Stimulated activated CD4-positive, alpha-beta T cell treated with anti-CD3 and anti-CD28 coated beads, Interleukin-4, amount 100 ng/mL, for 24 hours (primary cell): ENCODE measurements around the gene FSCN2.

Experiments
- DNase-seq: peaks from one replicate; pipeline ENCODE4 v3.0.0-alpha.2; 2020

Gene FSCN2

DNA sequence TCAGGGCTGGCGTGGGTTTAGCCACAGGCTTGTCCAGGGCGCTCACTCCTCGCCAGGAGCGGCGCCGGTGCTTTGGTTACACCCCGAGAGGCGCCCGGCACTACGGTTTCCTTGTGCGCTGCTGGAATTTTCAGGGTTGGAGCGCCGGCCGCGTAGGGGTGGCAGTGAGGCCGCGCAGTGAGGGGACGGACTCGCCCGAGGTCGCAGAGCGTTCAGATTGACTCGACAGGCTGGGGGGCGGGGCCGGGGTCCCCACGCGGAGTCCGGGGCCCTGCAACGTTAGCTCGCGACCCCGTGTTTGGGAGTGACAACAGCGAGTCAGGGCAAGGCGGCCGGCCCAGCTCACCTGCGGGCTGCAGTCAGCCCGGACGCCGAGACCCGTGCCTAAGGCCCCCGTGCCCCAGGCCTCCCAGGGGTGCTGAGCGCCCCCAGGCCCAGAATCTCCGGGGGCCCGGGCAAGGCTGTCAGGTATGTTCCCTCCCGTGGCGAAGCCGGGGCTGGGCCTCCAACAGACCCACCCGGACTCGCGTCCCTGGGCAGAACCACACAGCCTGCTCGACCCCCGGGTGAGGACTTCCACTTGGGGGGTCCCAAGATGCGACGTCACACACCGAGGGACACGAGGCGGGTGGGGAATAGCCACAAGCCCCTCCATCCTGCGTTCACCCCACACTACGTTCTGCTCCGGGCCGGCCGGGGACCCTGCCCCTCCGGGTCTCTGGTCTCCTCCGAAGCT, 14.3 kb upstream of the FSCN2 start:
- DNase-seq, result peak; percentile 43

DNA sequence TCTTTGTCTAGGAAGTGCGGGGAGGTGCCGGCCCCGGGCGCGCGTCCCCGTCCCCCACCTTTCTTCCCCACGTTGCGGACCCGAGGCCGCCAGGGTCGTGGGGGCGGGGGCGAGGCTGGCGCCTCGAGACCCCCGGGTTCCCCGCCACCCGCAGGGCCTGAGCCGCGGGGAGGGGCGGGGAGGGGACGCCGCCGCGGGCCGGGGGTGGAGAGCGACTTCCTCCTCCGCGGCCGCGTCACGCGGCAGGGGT, 13.8 kb upstream of the FSCN2 start:
- no peak for DNase-seq

DNA sequence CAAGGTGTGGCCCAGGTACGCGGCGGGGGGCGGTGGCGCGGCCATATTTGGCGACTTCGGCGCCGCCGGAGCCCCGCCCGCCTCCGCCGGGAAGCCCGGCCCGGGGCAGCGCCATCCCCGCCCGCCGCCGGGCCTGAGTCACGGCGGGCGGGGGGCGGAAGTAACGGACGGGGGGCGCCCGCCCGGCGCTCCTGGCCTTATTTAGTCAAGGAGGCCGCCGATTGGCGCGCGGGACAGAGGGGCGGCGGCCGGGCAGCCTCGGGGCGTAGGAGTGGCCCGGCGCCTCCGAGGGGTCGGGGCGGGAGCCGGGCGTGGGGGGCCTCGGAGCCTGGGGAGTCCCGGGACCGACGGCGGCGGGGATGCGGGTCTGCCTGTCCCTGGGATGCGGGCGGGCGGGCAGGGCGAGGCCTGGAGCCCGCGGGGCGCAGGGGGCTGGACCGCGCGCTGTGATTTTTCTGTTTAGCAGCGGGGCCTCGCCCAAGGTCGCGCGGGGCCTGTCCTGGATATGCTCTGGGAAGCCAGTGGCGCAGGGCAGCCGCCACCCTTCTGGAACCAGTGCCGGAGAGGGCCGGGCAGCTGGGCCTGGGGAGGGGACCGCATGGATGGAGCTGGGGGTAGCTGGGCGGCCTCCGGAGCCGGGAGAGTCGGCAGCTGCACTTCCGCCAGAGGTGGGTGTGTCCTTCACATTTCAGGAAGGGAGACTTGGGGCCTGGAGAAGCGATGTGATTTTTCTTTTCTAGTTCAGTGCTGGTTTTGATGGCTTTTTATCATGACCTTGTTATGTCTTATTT, 13.2 kb upstream of the FSCN2 start:
- peak; percentile 66 for DNase-seq

DNA sequence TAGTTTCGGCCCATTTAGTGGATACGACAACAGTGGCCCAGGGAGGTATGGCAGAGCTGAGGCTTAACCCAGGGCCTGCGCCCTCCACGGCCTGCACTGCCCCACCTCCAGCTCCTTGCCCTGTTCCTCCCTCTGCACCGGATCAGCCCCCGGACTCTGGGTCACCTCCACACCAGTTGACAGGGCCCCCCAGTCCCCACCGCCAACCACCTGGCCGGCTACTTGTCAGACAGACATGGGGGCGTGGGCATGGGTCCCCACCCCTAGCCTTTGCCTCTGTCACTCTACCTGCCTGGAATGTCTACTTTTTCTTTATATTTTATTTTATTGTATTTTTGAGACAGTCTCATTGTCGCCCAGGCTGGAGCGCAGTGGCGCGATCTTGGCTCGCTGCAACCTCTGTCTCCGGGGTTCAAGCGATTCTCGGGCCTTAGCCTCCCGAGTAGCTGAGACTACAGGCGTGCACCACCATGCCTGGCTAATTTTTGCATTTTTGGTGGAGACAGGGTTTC, 12.6 kb upstream of the FSCN2 start:
- no peak for DNase-seq

DNA sequence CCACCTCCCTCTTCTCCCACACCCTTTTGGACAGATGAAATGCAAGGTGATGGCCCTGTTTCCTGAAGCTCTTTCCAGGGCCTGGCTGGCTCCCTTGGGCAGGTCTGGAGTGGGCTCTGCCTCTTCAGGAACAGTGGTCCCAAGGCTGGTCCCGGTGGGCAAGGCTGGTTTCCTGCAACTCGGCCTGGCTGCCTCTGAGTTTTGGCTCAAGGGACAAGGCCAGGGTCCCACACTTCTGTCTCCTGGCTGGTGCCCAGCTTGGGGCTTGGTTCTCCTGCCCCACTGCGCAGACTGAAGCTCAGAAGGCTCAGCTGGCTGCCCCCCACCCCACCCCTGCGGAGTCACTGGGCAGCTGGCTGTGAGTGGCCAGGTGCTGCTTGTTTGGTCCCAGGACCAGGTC, 11.7 kb upstream of the FSCN2 start:
- DNase-seq, result no peak

DNA sequence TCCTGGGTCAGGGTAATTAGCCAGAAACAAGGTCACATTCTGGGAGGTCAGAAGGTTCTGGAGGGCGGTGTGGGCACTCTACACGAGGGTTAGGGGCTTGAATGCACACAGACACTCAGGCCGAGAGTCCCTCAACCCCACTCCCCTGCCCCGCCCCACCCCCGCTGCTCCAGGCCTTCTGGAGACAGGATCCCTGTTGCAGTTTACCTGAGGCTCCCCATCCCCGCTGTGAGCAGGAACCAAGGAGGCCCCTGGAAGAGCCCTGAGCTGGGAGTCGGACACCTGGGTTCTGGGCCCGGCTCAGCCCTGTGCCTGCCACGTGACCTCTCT, 11.2 kb upstream of the FSCN2 start:
- no peak for DNase-seq

DNA sequence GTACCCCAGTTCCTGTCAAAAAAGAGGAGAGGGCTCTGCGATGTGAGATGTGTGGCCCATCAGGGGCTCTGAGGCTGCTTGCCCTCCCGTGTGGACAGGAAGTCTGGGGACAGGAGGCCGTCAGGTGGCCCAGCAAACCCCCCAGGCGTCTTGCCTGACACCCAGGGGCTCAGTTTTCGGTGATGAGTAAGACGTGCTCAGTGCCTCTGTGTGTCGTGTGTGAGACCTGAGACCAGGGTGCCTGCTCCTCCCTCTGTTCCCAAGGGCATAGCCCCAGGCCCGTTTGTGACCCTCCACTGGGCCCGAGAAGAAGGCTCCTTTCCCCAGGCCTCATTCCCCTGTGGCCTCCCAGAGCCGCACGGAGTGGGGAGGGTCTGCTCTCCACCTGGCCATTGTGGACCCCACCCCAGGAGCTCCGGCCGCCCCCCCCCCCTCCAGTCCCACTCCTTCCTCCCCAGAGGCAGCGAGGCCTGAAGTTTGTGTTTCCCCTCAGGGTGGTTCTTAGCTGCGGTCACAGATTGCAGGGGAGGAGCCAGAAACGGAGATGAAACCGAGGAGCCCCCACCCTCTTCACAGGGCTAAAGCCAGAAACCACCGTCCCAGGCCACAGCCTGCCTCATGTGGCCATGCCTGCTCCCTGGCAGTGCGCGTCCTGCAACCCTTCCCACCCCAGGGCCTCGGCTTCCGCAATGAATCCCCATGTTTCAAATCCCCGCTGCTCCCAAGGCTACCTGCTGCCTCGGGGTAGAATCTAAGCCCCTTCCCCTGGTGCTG, 10.7 kb upstream of the FSCN2 start:
- no peak for DNase-seq

DNA sequence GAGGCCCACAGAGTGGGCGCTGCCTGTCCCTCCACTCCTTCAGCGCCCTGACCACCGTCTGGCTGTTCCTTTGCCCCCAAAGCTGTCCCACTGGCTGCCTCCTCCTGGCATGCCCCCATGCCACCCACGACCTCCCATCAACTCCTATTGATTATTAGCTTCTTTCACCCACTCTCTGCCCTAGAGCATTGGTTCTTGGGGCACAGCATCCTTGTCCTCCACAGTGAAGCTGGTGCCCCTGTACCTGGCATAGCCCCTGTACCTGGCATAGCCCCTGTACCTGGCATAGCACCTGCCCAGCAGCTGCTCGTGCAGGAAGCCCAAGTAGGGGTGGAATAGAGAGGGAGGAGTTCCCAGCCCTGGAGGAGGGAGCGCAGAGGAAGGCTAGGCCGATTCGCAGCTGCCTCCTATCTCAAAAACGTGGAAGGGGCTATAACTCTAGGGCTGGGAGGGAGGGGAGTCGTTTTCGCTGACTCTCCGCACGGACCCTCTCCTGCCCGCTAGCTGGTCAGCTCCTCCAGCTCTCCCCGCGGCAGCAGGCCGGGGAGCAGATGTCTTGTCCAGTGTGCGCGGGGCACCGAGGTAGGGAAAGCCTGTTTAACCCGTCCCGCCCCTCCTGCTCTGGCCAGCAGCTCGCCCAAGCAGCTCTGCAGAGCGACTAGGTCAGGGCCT, 9.9 kb upstream of the FSCN2 start:
- DNase-seq, result no peak

DNA sequence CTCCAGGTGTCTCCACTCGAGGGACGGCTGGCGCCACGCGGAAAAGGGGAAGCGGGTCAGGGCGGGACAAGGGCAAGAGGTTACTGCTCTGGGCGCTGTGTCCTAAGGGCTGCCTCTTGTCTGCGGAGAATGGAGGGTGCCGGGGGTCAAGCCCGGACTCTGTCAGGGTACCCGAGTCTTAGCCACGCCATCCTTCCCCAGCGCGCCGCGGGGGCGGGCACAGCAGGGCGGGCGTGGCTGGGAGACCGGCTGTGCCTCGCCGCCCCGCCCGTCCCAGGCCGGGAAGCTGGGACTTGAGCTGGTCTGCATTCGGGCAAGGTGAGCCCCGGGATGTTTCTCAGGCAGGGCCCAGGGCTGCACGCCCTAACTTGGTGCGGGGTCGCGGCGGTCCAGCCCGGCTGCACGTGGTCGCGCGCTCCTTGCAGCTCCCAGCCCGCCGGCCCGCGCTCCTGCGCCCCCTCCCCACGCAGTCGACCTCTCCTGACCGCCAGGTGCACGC, 9.3 kb upstream of the FSCN2 start:
- no peak for DNase-seq

DNA sequence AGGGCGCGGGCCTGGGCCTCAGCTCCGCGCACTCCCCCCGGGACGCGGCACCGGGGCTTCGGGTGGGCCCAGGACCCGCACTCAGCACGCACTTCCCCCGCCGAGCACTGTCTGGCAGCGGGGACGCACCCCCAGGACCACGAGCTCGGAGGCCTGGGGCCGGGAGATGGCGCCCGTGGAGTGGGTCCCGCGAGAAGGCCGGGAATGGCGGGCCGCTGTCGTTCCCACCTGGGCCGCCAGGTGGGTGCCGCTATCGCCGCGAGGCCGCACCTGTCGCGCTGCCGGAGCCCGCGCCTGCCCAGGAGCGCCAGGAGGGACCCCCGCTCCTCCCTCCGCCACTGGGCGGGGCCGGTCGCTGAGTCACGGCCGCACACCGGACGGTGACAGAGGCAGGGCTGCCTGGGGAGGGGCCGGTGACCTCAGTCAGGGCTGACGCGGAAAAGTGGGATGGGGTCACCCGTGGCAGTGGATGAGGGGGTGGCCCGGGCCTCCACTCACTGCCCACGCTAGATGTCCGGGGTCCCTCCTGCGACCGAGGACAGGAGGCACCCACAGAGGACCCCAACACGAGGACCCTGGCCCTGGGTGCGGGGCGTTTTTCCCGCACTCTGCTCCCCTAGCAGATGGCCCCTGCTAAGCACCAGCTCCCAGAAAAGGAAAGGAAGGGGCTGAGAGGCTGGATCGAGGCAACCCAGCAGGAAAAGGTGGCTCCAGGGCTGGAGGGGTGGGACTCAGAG, 8.7 kb upstream of the FSCN2 start:
- peak; percentile 58 for DNase-seq

DNA sequence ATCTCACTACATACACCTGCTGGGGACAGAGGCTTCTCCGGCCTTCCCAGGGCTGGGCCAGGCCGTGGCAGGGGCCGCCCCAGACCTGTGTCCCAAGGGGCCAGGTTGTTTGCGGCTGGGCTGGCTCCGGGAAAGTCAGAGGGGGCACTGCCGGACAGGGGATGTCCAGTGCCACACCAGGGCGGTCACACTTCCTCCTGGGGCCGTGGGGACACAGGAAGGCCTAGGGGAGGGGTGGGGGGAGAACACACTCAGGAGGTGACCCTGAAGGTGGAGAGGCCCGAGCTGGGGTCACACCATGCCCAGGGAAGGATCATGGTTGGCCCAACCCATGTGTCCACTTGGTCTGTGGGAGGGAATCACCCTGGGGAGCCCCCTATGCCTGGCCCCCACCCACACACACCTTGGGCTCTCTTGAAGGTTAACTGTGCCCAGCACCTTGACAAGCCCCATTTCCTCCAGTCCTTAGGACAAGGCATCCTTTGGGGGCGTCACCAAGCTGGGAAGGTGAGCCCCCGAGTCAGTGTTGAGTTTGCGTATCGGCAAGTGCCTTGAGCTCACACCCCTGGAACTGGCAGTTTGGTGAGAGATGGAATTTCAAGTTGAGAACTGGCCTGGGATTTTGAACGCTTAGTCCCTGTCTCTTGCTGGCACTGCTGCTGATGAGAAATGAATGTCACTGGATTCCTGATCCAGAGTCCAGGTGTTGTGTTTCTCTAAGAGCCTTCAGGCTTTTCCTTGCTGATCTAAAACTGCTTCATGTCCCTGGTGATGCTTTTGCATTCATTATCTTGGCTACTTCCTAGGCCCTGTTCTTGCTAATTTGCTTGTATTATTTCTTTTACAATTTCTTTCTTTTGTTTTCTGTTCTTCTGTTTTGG, 7.9 kb upstream of the FSCN2 start:
- no peak for DNase-seq

DNA sequence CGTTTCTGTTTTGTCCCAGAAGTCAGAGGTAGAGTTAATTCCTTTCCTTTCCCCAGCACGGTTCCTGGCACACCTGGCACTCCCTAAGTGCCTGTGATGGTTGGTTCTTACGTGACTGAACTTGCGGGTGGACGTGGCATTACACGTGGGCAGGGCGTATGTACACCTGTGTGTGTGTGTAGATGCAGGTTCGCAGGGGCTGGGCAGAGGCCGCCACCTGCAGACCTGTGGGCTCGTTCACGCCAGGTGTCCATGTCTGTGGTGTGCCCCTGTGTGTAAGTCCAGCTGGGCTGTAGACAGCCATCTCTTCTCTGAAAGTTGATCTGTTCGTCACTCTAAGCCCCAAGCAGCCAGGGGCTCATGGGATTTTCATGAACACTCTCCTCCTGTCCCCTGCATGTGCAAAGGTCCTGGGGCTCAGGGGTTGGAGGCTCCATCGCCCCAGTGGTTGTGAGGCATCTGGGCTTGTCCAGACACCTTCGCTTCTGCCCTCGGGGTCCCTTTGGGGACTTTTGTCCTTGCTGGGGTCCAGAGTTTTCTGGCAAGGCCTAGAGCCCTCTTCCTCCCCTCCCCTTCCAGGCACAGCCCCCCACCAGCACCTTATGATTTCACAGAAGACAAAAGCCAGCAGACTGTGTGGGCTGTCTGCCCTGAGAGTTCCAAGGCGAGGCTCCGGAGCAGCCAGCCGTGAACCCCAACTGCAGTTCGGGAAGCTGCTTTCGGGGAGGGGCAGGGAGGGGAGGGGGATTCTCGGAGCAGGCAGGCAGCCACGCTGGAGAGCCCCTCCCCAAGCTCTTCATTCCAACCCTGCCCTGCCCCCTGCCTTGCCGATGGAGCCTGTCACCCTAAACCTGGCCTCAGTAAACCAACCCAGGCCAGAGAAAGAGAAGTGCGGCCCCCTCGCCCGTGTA, 5.4 kb upstream of the FSCN2 start:
- DNase-seq, result no peak

DNA sequence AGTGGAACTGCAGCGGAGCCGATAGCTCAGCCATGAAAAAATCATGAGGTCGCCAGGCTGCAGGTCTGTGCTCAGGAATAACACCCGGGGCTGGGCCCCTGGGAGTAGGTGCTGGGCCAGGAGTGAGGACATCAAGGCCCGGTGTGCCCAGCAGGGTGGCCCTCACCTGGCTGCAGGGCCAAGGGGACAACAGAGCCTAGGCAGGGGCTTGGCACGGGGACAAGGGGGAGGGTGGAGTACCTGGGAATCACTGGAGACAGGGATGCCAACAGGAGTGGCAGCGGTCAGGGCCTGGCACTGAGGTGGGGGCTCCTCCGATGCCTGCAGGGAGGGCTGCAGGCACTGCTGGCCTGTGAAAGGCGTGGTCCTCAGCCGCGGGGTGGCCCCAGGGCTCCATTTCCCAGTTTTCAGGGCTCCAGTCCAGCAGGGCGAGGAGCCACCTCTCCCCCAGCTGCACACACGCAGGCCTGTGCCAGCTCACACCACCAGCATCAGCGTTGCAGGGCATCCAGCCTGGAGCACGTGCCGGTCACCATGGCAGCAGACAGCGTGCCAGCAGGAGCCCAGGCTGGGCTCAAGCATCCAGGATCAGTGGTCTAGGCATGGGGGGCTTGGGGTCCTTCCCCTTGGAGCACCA, 4.7 kb upstream of the FSCN2 start:
- no peak for DNase-seq

DNA sequence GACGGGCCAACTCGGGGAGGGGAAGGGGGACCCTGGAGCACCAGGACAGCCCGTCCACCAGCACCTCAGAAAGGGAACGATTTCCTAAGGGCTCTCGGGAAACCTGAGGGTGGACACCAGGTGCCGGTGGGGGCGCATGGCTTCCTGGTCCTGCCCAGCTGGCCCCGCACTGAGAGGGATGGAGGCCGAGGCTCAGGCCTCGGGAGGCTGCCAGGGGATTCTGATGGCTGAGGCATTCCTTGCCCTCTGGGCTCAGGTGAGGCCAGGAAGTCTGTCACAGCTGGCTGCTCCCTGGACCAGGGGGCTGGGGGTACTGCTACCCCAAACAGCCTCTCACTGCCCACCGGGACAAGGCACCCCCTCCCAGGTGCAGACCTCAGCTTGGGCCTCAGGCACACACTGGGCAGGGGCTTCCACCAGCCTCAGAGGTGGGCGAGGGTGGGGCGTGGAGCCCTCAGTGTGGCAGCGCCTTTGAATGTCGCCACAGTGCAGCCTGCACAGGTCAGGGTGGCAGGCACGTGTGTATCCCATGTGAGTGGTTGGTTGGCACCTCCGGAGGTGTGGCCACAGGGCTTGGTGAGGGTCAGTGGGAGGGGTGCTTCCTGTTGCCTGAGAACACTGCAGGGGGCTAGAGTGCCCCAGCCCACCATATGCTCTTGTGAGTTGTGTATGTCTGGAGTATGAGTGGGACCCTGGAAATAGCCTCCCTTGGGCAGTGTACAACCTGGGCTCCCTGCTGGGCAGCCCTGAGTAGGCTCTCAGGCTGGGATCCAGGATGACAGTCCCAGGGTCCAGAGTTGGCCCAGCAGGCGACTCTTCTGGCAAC, 3.9 kb upstream of the FSCN2 start:
- DNase-seq, result no peak

DNA sequence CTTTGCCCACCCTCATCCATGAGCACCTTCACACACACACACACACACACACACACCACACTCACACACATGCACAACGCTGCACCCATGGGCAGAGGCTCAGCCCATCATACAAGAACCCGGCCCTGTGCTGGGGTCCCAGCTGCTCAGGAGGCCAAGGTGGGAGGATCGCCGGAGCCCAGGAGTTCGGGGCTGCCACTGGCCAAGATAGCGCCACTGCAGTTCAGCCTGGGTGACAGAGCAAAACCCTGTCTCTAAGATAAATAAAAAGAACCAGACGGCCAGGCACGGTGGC, 3.4 kb upstream of the FSCN2 start:
- DNase-seq, result no peak

DNA sequence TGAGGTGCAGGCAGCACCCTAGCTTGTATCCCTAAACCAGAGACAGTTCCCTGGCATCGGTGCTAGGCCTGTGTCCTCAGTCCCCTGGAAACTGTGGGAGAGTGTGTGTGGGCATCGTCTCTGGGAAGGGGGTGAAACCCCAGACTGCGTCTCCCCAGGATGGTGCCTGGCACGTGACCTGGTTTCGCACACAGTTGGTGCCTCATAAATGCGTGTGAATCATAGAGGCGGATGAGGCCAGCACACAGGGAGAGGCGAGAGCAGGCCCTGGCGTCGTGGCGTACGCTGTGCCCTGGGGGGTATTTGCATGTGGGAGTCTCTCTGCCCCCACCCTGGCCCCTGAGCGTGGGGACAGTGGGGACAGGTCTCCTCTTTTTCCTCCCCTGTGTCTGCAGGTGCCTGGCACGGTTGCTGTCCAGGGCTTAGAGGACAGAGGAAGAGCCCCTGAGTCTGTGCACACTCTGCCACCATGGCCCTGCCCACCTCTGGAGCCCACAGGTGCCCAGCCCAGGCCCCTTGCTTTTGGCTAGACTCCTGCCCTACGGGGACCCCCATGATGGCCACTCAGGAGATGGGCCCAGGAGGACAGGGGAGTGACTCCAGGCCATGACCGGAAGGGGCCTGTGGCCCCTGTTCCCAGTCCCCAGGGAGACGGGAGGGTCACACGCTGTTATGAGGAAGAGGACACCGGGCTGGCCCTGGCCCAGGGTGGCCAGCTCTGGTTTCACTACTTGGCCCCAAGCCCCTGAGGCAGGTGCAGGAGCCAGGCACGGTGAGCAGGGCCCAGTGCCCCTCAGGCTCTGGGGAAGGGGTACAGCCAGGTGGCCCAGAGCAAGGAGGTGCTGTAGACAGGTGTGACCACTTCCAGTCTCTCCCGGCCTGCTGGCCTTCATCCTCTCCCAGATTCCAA, 1.3 kb upstream of the FSCN2 start:
- DNase-seq, result no peak

DNA sequence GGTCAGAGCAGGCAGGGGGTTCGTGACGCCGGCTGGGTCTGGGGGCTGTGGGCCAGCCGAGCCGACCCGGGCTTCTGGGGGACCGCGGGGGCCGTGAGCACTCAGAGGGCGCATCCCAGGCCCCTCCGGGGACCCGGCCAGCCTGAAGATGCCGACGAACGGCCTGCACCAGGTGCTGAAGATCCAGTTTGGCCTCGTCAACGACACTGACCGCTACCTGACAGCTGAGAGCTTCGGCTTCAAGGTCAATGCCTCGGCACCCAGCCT, 140 bp downstream of the FSCN2 start:
- no peak for DNase-seq
